A549 (cell line): ENCODE measurements around the gene ZNF385B.

Source experiments
- CEBPB ChIP-seq, 2 experiments: fragments of >200 bp in 1 of 2; sonication (Bioruptor Twin) in 1 of 2; formaldehyde crosslinking in 1 of 2; IDR thresholded peaks; 2 replicates each; pipeline ENCODE4 v1.6.1; 2012 to 2016
- CHD4 ChIP-seq: fragments of 200-600 bp; sonication (generic); IDR thresholded peaks from 2 replicates; pipeline ENCODE4 v1.6.1; 2016; ENCODE audit warnings: antibody characterized with exemption, mild to moderate bottlenecking, borderline replicate concordance
- E2F6 ChIP-seq: IDR thresholded peaks from 2 replicates; pipeline ENCODE4 v1.6.1; 2012; ENCODE audit warnings: low read depth, borderline replicate concordance
- GATA3 ChIP-seq: IDR thresholded peaks from 2 replicates; pipeline ENCODE4 v1.6.1; 2012; ENCODE audit warnings: borderline replicate concordance
- HEYL ChIP-seq: fragments of 250-450 bp; sonication (Bioruptor Pico); IDR thresholded peaks from 2 replicates; pipeline ENCODE4 v1.8.0; 2021; ENCODE audit warnings: mild to moderate bottlenecking, moderate library complexity
- KDM5A ChIP-seq: fragments of 200-600 bp; sonication (generic); IDR thresholded peaks from 2 replicates; pipeline ENCODE4 v1.6.1; 2016; ENCODE audit warnings: antibody characterized with exemption, mild to moderate bottlenecking
- NR3C1 ChIP-seq: fragments of >200 bp; sonication (Bioruptor Twin); formaldehyde crosslinking; IDR thresholded peaks from 3 replicates; pipeline ENCODE4 v1.6.1; 2017
- POLR2A ChIP-seq: IDR thresholded peaks from 2 replicates; pipeline ENCODE4 v1.6.1; 2012; ENCODE audit warnings: mild to moderate bottlenecking, low read length
- POLR2AphosphoS2 ChIP-seq: conservative IDR thresholded peaks from 2 replicates; pipeline ENCODE4 v1.6.1; 2012; ENCODE audit warnings: low read length, improper control_type of control experiment, inconsistent platforms
- RCOR1 ChIP-seq: fragments of 150-350 bp; IDR thresholded peaks from 2 replicates; pipeline ENCODE4 v1.6.1; 2014; ENCODE audit warnings: antibody characterized with exemption, low read length, low read depth
- REST ChIP-seq: fragments of 200-600 bp; sonication (generic); IDR thresholded peaks from 2 replicates; pipeline ENCODE4 v1.6.1; 2016; ENCODE audit warnings: antibody characterized with exemption, mild to moderate bottlenecking, moderate library complexity
- RFX5 ChIP-seq: fragments of 450-650 bp; IDR thresholded peaks from 2 replicates; pipeline ENCODE4 v1.7.1; 2014; ENCODE audit warnings: antibody characterized with exemption, mild to moderate bottlenecking, moderate library complexity
- TF ChIP-seq, protein P1 (sequence below): fragments of >200 bp; sonication (Bioruptor Twin); formaldehyde crosslinking; IDR thresholded peaks from 3 replicates; pipeline ENCODE4 v1.5.1; 2016

DNA sequence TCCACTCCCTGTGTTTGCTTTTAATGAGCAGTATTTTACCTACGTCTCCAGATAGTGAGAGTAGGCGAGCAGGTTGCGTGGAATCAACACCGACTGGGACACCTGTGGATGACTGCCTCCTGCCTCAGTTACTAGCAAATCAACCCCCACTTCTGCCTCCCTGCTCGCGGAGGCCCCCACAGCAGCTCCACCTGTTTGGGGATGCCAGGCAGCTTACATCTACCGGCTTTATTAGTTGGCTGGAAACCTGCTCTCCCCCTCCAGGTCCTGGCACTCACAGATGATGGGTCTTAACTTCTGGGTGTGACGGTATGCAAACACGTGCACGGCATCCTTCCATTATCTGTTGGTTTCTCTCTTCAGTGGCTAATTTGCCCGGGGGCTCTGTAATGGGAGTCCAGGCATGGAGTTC lies 432.3 kb downstream of the ZNF385B start:
- TF ChIP-seq NR3C1 (no peak), CHD4 (no peak), RFX5 (no peak), E2F6 (no peak), HEYL (no peak), RCOR1 (no peak), POLR2A (no peak), POLR2AphosphoS2 (no peak), KDM5A (no peak), GATA3 (no peak), REST (no peak), CEBPB (IDR thresholded peaks at IDR 0.05) (no peak)
- TF ChIP-seq, protein P1, sequence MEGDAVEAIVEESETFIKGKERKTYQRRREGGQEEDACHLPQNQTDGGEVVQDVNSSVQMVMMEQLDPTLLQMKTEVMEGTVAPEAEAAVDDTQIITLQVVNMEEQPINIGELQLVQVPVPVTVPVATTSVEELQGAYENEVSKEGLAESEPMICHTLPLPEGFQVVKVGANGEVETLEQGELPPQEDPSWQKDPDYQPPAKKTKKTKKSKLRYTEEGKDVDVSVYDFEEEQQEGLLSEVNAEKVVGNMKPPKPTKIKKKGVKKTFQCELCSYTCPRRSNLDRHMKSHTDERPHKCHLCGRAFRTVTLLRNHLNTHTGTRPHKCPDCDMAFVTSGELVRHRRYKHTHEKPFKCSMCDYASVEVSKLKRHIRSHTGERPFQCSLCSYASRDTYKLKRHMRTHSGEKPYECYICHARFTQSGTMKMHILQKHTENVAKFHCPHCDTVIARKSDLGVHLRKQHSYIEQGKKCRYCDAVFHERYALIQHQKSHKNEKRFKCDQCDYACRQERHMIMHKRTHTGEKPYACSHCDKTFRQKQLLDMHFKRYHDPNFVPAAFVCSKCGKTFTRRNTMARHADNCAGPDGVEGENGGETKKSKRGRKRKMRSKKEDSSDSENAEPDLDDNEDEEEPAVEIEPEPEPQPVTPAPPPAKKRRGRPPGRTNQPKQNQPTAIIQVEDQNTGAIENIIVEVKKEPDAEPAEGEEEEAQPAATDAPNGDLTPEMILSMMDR = no peak
